Neural cell (in vitro differentiated cells): ENCODE results near the gene MYLK.

Experiments
- EP300 ChIP-seq: fragments of 450-650 bp; conservative IDR thresholded peaks from 2 replicates; pipeline ENCODE4 v1.6.1; 2014; ENCODE audit warnings: antibody characterized with exemption, mild to moderate bottlenecking, moderate library complexity; ENCODE audit not compliant: poor library complexity, severe bottlenecking
- EZH2 ChIP-seq: fragments of 200-600, 300-800 bp; shearing (Covaris generic), sonication (generic); IDR thresholded peaks from 2 replicates; pipeline ENCODE4 v1.6.1; 2014; ENCODE audit warnings: antibody characterized with exemption, low read length, borderline replicate concordance, mild to moderate bottlenecking; ENCODE audit not compliant: insufficient read depth, poor library complexity, severe bottlenecking
- MXI1 ChIP-seq: fragments of 450-650 bp; conservative IDR thresholded peaks from 2 replicates; pipeline ENCODE4 v1.6.1; 2014; ENCODE audit warnings: antibody characterized with exemption, mild to moderate bottlenecking; ENCODE audit not compliant: poor library complexity, severe bottlenecking
- POLR2AphosphoS5 ChIP-seq: IDR thresholded peaks from 2 replicates; pipeline ENCODE4 v1.6.1; 2012
- TAF1 ChIP-seq: IDR thresholded peaks from 2 replicates; pipeline ENCODE4 v1.6.1; 2012; ENCODE audit warnings: low read depth
- TF ChIP-seq, protein P1 (sequence below): fragments of 450-650 bp; IDR thresholded peaks from 2 replicates; pipeline ENCODE4 v1.5.1; 2014; ENCODE audit warnings: antibody characterized with exemption, mild to moderate bottlenecking, moderate library complexity; ENCODE audit not compliant: poor library complexity, severe bottlenecking
- TF ChIP-seq, protein P2 (sequence below): IDR thresholded peaks from 2 replicates; pipeline ENCODE4 v1.6.1; 2012; ENCODE audit warnings: borderline replicate concordance

DNA sequence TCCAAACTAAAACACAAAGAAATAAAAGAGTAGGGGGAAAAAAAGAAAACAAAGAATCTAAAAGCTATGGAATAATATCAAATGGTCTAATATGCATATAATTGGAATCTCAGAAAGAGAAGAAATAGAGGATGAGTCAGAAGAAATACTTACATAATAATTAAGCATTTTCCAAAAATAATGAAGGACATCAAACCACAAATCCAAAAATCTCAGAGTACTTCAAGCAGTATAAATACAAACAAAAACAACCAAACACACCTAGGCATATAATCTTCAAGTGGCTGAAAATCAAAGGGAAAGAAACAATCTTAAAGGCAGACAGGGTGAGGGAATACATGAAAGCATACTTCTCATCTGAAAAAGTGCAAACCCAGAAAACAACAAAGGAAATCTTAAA lies 46.3 kb downstream of the MYLK start:
- TF ChIP-seq, protein P1, sequence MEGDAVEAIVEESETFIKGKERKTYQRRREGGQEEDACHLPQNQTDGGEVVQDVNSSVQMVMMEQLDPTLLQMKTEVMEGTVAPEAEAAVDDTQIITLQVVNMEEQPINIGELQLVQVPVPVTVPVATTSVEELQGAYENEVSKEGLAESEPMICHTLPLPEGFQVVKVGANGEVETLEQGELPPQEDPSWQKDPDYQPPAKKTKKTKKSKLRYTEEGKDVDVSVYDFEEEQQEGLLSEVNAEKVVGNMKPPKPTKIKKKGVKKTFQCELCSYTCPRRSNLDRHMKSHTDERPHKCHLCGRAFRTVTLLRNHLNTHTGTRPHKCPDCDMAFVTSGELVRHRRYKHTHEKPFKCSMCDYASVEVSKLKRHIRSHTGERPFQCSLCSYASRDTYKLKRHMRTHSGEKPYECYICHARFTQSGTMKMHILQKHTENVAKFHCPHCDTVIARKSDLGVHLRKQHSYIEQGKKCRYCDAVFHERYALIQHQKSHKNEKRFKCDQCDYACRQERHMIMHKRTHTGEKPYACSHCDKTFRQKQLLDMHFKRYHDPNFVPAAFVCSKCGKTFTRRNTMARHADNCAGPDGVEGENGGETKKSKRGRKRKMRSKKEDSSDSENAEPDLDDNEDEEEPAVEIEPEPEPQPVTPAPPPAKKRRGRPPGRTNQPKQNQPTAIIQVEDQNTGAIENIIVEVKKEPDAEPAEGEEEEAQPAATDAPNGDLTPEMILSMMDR = no peak
- TF ChIP-seq TAF1 (no peak), EP300 (no peak), EZH2 (no peak), MXI1 (no peak), POLR2AphosphoS5 (no peak)
- TF ChIP-seq, protein P2, sequence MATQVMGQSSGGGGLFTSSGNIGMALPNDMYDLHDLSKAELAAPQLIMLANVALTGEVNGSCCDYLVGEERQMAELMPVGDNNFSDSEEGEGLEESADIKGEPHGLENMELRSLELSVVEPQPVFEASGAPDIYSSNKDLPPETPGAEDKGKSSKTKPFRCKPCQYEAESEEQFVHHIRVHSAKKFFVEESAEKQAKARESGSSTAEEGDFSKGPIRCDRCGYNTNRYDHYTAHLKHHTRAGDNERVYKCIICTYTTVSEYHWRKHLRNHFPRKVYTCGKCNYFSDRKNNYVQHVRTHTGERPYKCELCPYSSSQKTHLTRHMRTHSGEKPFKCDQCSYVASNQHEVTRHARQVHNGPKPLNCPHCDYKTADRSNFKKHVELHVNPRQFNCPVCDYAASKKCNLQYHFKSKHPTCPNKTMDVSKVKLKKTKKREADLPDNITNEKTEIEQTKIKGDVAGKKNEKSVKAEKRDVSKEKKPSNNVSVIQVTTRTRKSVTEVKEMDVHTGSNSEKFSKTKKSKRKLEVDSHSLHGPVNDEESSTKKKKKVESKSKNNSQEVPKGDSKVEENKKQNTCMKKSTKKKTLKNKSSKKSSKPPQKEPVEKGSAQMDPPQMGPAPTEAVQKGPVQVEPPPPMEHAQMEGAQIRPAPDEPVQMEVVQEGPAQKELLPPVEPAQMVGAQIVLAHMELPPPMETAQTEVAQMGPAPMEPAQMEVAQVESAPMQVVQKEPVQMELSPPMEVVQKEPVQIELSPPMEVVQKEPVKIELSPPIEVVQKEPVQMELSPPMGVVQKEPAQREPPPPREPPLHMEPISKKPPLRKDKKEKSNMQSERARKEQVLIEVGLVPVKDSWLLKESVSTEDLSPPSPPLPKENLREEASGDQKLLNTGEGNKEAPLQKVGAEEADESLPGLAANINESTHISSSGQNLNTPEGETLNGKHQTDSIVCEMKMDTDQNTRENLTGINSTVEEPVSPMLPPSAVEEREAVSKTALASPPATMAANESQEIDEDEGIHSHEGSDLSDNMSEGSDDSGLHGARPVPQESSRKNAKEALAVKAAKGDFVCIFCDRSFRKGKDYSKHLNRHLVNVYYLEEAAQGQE = no peak
